Psoas muscle (tissue), 8 donors: Measurements from ENCODE around the gene STRBP. TPM values are rescaled to one million over a fixed set of nuclear protein-coding genes. Genes with fewer than 3 reads are reported as not detected.

Experiments used
- ATAC-seq, 4 donors: fragments of 200-7000 bp; cut with Tn5 transposase; one replicate each; pipeline ENCODE4 v1.9.1; 2020; ENCODE audit warnings: moderate library complexity in 3 of 4, mild to moderate bottlenecking in 2 of 4
- DNase-seq, 2 donors: peaks; one replicate each; pipeline ENCODE4 v3.0.0-alpha.2; 2020
- H3K27ac ChIP-seq: fragments of 200-600 bp; one replicate; pipeline ENCODE4 v1.8.0; 2022
- H3K27me3 ChIP-seq, 3 donors: fragments of 200-600 bp in 1 of 3; one replicate each; pipeline versions ENCODE4 v1.6.1 to v1.8.0; 2013 to 2022; ENCODE audit warnings: low read length in 2 of 3, mild to moderate bottlenecking in 2 of 3, moderate library complexity in 1 of 3; ENCODE audit not compliant: insufficient read depth in 3 of 3
- H3K36me3 ChIP-seq, 2 donors: fragments of 200-600 bp in 1 of 2; one replicate each; pipeline versions ENCODE4 v1.6.1 to v1.8.0; 2013 to 2022; ENCODE audit warnings: low read depth in 1 of 2, mild to moderate bottlenecking in 1 of 2, moderate library complexity in 1 of 2; ENCODE audit not compliant: insufficient read depth in 1 of 2
- H3K4me1 ChIP-seq: fragments of 200-600 bp; one replicate; pipeline ENCODE4 v1.8.0; 2022
- H3K4me3 ChIP-seq: fragments of 200-600 bp; one replicate; pipeline ENCODE4 v1.8.0; 2022; ENCODE audit warnings: mild to moderate bottlenecking
- H3K9me3 ChIP-seq: fragments of 200-600 bp; one replicate; pipeline ENCODE4 v1.8.0; 2022
- CTCF ChIP-seq: fragments of 200-600 bp; IDR thresholded peaks from one replicate; pipeline ENCODE4 v1.8.0; 2022; ENCODE audit warnings: antibody characterized with exemption
- WGBS, 3 donors: extraction: QIAGEN DNeasy Blood & Tissue Kit; methylation state at CpG; one replicate each; pipeline versions ENCODE4 v1.1.6 to v1.1.7; 2013; 5-methylcytosine and 5-hydroxymethylcytosine counted together
- intact Hi-C, 2 donors: fragments of 100-400 bp; cut with DNase I; formaldehyde crosslinking; loops; one replicate each; pipeline versions ENCODE4 v1.11.0 to v1.14.2; 2022
- polyA plus RNA-seq, 3 donors: library from polyadenylated mRNA; stranded (reverse); fragments of 200-250 nt; gene quantifications; one replicate each; pipeline ENCODE4 v1.2.3, GENCODE V29; 2013
- total RNA-seq, 4 donors: library from RNA; stranded (reverse); fragmentation: NEBNext Ultra II Directional in 2 of 4; extraction: Animal tissue kit (Norgen Biotek cat#: 25700) in 2 of 4; gene quantifications; one replicate each; pipeline versions ENCODE4 v1.2.1 to v1.2.4, GENCODE V29; 2021 to 2023
- donor health status: healthy with polysubstance abuse.
- donor health status: DM: no; HTN: no; CAD: no; lungs with moderate emphysema.
- donor health status: Bipolar disorder and iron deficiency.
- donor health status: healthy.
- donor health status: DM: yes; HTN: yes; CAD: no.
- donor health status: DM: no; HTN: no; CAD: no.
- donor health status: DM: no; HTN: no; CAD: no.
- donor health status: DM: yes; HTN: yes; CAD: no.

The STRBP gene
- total and polyA plus RNA-seq, 7 donors: 3.8 to 8.5 (median 6.2) TPM

- Histone ChIP-seq H3K27me3 (no peaks in the 10 kb centered on the region), H3K4me3 (no peak overlapping the region), H3K4me1 (no peaks in the 10 kb centered on the region), H3K36me3 (no peaks in the 10 kb centered on the region), H3K27ac (no peak overlapping the region), H3K9me3 (no peaks in the 10 kb centered on the region)
- no peak for TF ChIP-seq CTCF
- 87 to 98% (median 87%) methylated on average over 4 of the region's 4 CpGs for WGBS, 3 donors
- DNase-seq (no peak), ATAC-seq (no peak)
- intact Hi-C loops: no loop called here
Observed at GRCh38 chr9:123265833-123266232, 2.6 kb downstream of the STRBP start.

- 84 to 96% (median 95%) methylated on average over 3 of the region's 3 CpGs for WGBS, 3 donors
- no peak for ATAC-seq
- no peaks in the 10 kb centered on the region for H3K4me1 ChIP-seq
- no peak for DNase-seq
- no peaks in the 10 kb centered on the region for H3K27me3 ChIP-seq
- intact Hi-C loops: no loop called here
- H3K4me3 ChIP-seq: no peak overlapping the region
- H3K36me3 ChIP-seq: no peaks in the 10 kb centered on the region
- no peaks in the 10 kb centered on the region for H3K9me3 ChIP-seq
- no peak overlapping the region for H3K27ac ChIP-seq
- TF ChIP-seq CTCF: no peak
Observed at GRCh38 chr9:123263227-123263626, 5.2 kb downstream of the STRBP start.

- no peak overlapping the region for H3K4me3 ChIP-seq
- H3K9me3 ChIP-seq: no peaks in the 10 kb centered on the region
- 86 to 95% (median 90%) methylated on average over 1 of the region's 1 CpG for WGBS, 3 donors
- no peaks in the 10 kb centered on the region for H3K4me1 ChIP-seq
- no peak for ATAC-seq
- H3K27me3 ChIP-seq: no peaks in the 10 kb centered on the region
- H3K36me3 ChIP-seq: no peaks in the 10 kb centered on the region
- no peak for DNase-seq
- intact Hi-C loops: no loop called here
- TF ChIP-seq CTCF: no peak
- H3K27ac ChIP-seq: no peak overlapping the region
Observed at GRCh38 chr9:123262338-123262737, 6.0 kb downstream of the STRBP start.

- WGBS, 3 donors: 87 to 92% (median 87%) methylated on average over 3 of the region's 3 CpGs
- Histone ChIP-seq H3K4me3 (no peak overlapping the region), H3K36me3 (no peaks in the 10 kb centered on the region), H3K27me3 (no peaks in the 10 kb centered on the region), H3K9me3 (no peaks in the 10 kb centered on the region), H3K27ac (no peak overlapping the region), H3K4me1 (no peaks in the 10 kb centered on the region)
- ATAC-seq: no peak
- intact Hi-C loops: no loop called here
- TF ChIP-seq CTCF: no peak
- no peak for DNase-seq
Observed at GRCh38 chr9:123261006-123261677, 7.2 kb downstream of the STRBP start.

- WGBS, 3 donors: 86 to 94% (median 91%) methylated on average over 2 of the region's 2 CpGs
- H3K36me3 ChIP-seq: no peaks in the 10 kb centered on the region
- no peaks in the 10 kb centered on the region for H3K9me3 ChIP-seq
- no peak overlapping the region for H3K27ac ChIP-seq
- no peak for TF ChIP-seq CTCF
- no peak overlapping the region for H3K4me3 ChIP-seq
- H3K27me3 ChIP-seq: no peaks in the 10 kb centered on the region
- H3K4me1 ChIP-seq: no peaks in the 10 kb centered on the region
- intact Hi-C loops: no loop called here
- ATAC-seq (no peak), DNase-seq (no peak)
Observed at GRCh38 chr9:123260340-123260739, 8.0 kb downstream of the STRBP start.
